Osteocyte (in vitro differentiated cells): Measurements from ENCODE around the gene OTUB2. TPM values are rescaled to one million over a fixed set of nuclear protein-coding genes. Genes with fewer than 3 reads are reported as not detected.

Experiments used
- DNase-seq: peaks from one replicate; pipeline ENCODE4 v3.0.0; 2021; ENCODE audit warnings: mixed read lengths; ENCODE audit not compliant: unreplicated experiment; ENCODE audit errors: extremely low spot score
- H3K27ac Mint-ChIP-seq: one replicate; pipeline ENCODE4 v1.8.0; 2021; ENCODE audit warnings: mild to moderate bottlenecking, mixed read lengths; ENCODE audit not compliant: unreplicated experiment
- H3K27me3 Mint-ChIP-seq: one replicate; pipeline ENCODE4 v1.8.0; 2021; ENCODE audit warnings: mixed read lengths; ENCODE audit not compliant: unreplicated experiment
- H3K36me3 Mint-ChIP-seq: one replicate; pipeline ENCODE4 v1.8.0; 2021; ENCODE audit warnings: mixed read lengths; ENCODE audit not compliant: unreplicated experiment
- H3K4me1 Mint-ChIP-seq: one replicate; pipeline ENCODE4 v1.8.0; 2021; ENCODE audit warnings: mixed read lengths; ENCODE audit not compliant: unreplicated experiment
- H3K4me3 Mint-ChIP-seq: one replicate; pipeline ENCODE4 v1.8.0; 2021; ENCODE audit warnings: mild to moderate bottlenecking, moderate library complexity, mixed read lengths; ENCODE audit not compliant: unreplicated experiment
- H3K9me3 Mint-ChIP-seq: one replicate; pipeline ENCODE4 v1.8.0; 2021; ENCODE audit warnings: mixed read lengths; ENCODE audit not compliant: unreplicated experiment
- total RNA-seq: library from RNA; stranded (reverse); gene quantifications from 2 replicates; pipeline ENCODE4 v1.2.1, GENCODE V29; 2021
- TF ChIP-seq, protein P1 (sequence below): fragments of 200-600 bp; sonication (generic); IDR thresholded peaks from 2 replicates; pipeline ENCODE4 v1.5.0; 2021; ENCODE audit warnings: antibody characterized with exemption, mild to moderate bottlenecking, moderate library complexity

OTUB2 gene
- total RNA-seq, 1 donor from 2014 or later: 1.3 TPM

DNA sequence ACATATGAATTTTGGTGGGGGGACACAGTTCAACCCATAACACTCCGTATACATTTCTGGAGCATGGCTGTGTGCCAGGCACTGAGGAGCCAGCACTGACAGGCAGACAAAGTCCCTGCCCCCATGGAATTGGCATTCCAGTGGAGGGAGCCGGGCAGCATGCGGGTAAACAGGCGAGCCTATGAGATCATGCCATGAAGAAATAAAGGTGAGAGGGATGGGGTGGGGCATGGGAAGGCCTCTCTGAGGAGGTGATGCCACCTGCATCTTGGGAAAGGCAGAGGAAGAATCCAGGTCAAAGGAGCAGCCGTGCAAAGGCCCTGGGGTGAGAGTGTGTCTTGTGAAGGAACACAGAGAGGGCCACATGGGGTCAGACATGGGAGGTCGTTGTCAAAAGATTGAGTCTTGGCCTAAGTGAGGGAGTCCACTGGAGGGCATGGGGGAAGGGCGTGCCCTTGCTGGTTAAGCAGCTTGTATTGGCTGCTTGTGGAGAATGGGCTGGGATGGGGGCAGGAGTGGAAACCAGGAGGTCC is 3.6 kb downstream of the OTUB2 start:
- Mint-ChIP-seq H3K27ac (no peak overlapping the region), H3K4me1 (peaks cover 3% of the 10 kb centered on the region), H3K27me3 (no peaks in the 10 kb centered on the region), H3K36me3 (no peaks in the 10 kb centered on the region), H3K4me3 (no peak overlapping the region), H3K9me3 (no peaks in the 10 kb centered on the region)
- TF ChIP-seq, protein P1, sequence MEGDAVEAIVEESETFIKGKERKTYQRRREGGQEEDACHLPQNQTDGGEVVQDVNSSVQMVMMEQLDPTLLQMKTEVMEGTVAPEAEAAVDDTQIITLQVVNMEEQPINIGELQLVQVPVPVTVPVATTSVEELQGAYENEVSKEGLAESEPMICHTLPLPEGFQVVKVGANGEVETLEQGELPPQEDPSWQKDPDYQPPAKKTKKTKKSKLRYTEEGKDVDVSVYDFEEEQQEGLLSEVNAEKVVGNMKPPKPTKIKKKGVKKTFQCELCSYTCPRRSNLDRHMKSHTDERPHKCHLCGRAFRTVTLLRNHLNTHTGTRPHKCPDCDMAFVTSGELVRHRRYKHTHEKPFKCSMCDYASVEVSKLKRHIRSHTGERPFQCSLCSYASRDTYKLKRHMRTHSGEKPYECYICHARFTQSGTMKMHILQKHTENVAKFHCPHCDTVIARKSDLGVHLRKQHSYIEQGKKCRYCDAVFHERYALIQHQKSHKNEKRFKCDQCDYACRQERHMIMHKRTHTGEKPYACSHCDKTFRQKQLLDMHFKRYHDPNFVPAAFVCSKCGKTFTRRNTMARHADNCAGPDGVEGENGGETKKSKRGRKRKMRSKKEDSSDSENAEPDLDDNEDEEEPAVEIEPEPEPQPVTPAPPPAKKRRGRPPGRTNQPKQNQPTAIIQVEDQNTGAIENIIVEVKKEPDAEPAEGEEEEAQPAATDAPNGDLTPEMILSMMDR: no peak
- no peak for DNase-seq

DNA sequence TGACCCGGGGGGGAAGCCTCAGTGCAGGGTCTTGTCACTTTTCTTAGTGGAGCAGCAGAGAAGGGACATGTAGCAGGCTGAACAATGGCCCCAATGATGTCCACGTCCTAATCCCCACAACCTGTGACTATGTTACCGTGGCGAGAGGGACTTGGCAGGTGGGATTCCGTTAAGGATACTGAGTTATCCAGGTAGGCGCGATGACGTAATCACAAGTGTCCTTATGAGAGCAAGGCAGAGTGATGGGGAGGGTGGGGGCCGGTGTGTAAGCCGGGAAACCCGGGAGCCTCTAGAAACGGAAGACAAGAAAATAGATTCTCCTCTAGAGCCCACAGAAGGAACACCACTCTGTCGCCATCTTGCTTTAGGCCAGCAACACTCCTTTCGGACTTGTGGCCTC is 4.4 kb downstream of the OTUB2 start:
- Mint-ChIP-seq H3K36me3 (no peaks in the 10 kb centered on the region), H3K9me3 (no peaks in the 10 kb centered on the region), H3K27ac (no peak overlapping the region), H3K27me3 (no peaks in the 10 kb centered on the region), H3K4me3 (no peak overlapping the region), H3K4me1 (peaks cover 3% of the 10 kb centered on the region)
- TF ChIP-seq, protein P1: no peak
- no peak for DNase-seq

DNA sequence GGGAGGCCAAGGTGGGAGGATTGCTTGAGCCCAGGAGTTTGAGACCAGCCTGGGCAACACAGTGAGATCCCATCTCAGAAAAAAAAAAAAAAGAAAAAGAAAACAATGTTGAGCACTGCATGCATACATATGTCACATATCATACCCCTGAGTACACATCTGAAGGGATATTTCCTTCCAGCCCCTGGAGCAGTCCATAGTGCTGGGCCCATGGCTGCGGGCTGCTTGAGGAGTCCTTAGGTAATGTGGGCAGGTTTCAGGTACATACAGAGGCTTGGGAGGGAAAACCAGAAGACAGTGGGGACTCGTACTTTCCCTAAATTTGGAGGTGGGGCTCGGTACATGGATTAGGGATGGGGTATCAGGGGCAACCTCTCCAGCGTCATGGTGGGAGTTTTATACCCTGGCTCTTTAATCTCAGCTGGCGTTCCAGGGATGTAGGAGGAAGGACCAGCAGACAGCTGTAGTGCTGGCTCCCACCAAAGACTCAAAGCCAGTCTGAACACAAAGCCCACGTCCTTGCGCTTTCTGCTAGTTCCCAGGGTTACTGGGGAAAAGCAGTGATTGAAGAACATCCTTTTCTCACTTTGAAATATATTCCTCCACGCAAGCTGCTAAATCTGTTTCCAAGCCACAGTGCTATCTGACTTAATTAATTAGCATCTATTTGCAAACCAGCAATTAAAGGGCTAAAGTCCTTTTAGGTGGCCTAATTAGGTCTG is 5.2 kb downstream of the OTUB2 start:
- Mint-ChIP-seq H3K36me3 (no peaks in the 10 kb centered on the region), H3K4me1 (no peaks in the 10 kb centered on the region), H3K27me3 (no peaks in the 10 kb centered on the region), H3K9me3 (no peaks in the 10 kb centered on the region), H3K27ac (no peak overlapping the region), H3K4me3 (no peak overlapping the region)
- no peak for DNase-seq
- TF ChIP-seq, protein P1: no peak

DNA sequence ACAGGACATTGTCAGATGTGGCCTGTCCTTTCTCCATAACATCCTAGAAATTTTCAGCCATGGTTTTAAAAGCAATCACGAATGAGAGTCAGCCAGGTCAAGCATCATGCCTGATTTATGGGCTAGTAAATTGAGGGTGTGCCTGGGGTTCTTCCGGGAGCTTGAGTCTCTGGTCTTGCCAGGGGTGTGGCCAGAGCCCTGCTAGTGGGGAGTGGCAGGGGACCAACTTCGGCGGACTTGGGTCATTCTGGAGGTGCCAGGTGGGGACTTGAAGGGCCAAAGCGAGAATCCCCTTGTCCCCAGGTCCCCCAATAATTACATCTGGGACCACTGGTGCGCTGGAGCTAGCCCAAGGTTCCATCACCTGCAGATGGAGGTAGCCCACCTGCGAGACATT is 5.7 kb downstream of the OTUB2 start:
- no peak overlapping the region for H3K4me3 Mint-ChIP-seq
- H3K27me3 Mint-ChIP-seq: no peaks in the 10 kb centered on the region
- H3K36me3 Mint-ChIP-seq: no peaks in the 10 kb centered on the region
- TF ChIP-seq, protein P1: no peak
- no peaks in the 10 kb centered on the region for H3K9me3 Mint-ChIP-seq
- no peak for DNase-seq
- H3K27ac Mint-ChIP-seq: no peak overlapping the region
- no peaks in the 10 kb centered on the region for H3K4me1 Mint-ChIP-seq

DNA sequence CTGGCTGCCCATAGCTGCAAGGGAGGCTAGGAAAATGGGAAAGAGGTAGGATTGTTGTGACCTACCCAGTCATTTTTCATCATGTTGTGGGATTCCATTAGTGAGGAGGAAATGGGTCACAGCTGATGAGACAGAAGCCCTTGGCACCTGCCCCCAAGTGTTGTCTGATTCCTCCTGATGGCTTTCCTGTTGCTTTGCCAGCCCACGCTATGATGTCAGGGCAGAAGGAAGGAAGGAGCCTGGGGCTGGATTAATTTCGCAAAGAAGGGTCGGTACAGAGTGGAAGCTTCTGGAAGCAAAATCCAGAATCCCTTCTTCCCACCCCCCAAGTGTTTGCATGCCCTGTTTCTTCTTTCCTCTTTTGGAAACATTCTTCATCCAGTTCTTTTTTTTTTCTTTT is 8.7 kb downstream of the OTUB2 start:
- Mint-ChIP-seq H3K4me3 (no peak overlapping the region), H3K27me3 (no peaks in the 10 kb centered on the region), H3K27ac (no peak overlapping the region), H3K4me1 (no peaks in the 10 kb centered on the region), H3K36me3 (no peaks in the 10 kb centered on the region), H3K9me3 (no peaks in the 10 kb centered on the region)
- TF ChIP-seq, protein P1: no peak
- DNase-seq: no peak
